Measurements from ENCODE around the gene GSTT2B. TPM values are rescaled to one million over a fixed set of nuclear protein-coding genes. Genes with fewer than 3 reads are reported as not detected.
A peak's percentile ranks its signal among the peaks of the same experiment; 100 is the strongest.
"Not testable (repeated sequence)": the region's sequence is repeated elsewhere in the genome, so short reads cannot be mapped to it uniquely, and the experiment has no call there.

Gene GSTT2B
- total RNA-seq, 1 donor from 2014 or later, result 2.1 TPM

DNA sequence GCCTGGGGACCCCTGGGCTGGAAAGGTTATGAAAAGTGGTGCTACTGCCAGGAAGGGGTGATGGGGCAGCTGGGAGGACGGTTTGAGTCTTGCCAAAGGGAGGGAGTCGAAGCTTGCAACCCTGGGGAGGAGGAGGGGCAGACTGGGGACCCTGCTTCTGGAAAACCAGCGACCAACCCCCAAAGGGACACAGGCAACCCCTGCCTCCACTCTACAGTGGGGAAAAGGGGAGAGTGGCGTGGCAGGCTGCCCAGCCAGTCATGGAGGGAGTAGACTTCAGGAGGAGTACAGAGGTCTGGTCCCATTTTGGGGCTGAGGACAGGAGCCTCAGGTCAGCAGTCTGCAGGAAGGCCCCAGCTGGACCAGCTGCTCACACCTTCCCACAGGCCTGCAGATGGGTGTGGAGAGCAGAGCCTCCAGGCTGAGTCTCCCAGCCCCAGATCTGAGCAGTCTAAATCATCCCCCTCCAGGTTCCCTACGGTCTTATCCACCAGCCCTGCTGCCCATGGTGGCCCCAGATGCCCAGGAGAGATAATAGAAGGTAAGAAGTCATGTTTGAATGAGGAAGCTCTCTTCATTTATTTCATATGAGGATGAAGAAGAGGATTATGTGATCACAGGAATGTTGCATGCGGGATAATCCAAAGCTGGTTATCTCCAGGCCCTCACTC is 10.0 kb upstream of the GSTT2B start:
- no peak for TF ChIP-seq CTCF (conservative IDR thresholded peaks at IDR 0.05; ENCODE audit: low read depth, low read length)
- no peak for DNase-seq (ENCODE audit: low read depth)
- no peak overlapping the region for H3K4me3 ChIP-seq (ENCODE audit: low read depth, low read length)

DNA sequence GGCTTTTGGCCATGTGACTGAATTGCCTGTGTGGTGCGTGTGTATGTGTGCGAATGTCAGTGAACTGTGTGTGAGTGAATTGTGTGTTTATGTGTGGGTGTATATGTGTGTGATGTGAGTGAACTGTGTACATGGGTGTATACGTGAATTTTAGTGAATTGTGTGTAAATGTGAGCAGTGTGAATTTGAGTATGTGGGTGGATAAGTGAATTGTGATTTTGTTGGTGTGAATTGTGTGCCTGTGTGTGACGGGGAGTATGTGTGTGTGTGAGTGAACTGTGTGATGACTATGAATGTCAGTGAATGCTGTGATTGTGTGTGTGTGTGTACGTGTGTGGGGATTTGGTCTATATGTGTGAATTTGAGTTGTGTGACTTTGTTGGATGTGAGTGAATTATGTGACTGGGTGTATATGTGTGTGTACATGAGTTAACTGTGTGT is 9.2 kb upstream of the GSTT2B start:
- no peak overlapping the region for H3K4me3 ChIP-seq (ENCODE audit: low read depth, low read length)
- TF ChIP-seq CTCF (conservative IDR thresholded peaks at IDR 0.05; ENCODE audit: low read depth, low read length), result no peak
- no peak for DNase-seq (ENCODE audit: low read depth)

GRCh38 chr22:23969071-23969470 is 8.1 kb upstream of the GSTT2B start:
- H3K4me3 ChIP-seq (ENCODE audit: low read depth, low read length), result no peak overlapping the region
- TF ChIP-seq CTCF (conservative IDR thresholded peaks at IDR 0.05; ENCODE audit: low read depth, low read length), result no peak
- DNase-seq (ENCODE audit: low read depth), result no peak

DNA sequence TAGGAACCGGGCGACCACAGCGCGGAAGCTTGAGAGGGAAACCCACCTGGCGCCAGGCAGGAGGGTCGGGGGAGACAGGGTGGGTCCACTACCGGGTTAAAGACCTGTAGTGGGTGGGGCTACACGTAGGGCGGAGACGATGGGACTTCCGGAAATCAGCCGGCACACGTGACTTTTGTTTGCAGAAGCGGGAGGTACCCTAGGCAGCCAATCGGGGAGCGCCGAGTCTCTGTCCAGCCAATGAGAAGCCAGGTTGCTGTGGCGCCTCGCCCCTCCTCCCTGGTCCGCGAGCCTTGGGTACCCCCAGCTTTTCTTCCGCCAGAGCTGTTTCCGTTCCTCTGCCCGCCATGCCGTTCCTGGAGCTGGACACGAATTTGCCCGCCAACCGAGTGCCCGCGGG is 5.6 kb upstream of the GSTT2B start, which contains the start of gene DDTL:
Gene DDTL (plus strand): TSS at position 321 of the 400 bp plus-strand sequence. CDS start 27 bp downstream, at position 348.
- DNase-seq (ENCODE audit: low read depth); H3K4me3 ChIP-seq (ENCODE audit: low read depth, low read length): not testable (repeated sequence)

DNA sequence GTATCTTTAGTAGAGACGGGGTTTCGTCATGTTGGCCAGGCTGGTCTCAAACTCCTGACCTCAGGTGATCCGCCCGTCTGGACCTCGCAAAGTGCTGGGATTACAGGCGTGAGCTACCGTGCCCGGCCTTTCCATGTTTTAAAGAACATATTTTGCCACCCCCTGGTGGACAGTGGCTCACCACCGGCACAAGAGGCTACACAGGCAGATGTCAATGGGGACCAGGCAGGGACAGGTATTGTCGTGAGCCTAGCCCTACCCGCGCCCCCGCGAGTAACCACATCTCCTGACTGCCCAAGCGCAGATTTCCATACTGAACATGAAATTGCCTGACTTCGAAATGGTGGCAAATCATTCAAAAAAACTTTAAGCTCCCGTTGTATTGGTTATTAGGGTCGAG is 5.1 kb upstream of the GSTT2B start:
- H3K4me3 ChIP-seq (ENCODE audit: low read depth, low read length); DNase-seq (ENCODE audit: low read depth): not testable (repeated sequence)

GRCh38 chr22:23956301-23956900 is 4.6 kb downstream of the GSTT2B start:
- peak; percentile 64 for TF ChIP-seq CTCF (conservative IDR thresholded peaks at IDR 0.05; ENCODE audit: low read depth, low read length)
- not testable (repeated sequence) for DNase-seq (ENCODE audit: low read depth); H3K4me3 ChIP-seq (ENCODE audit: low read depth, low read length)

- DNase-seq (ENCODE audit: low read depth); H3K4me3 ChIP-seq (ENCODE audit: low read depth, low read length): not testable (repeated sequence)
Measured at GRCh38 chr22:23955886-23956285, 5.1 kb downstream of the GSTT2B start.

DNA sequence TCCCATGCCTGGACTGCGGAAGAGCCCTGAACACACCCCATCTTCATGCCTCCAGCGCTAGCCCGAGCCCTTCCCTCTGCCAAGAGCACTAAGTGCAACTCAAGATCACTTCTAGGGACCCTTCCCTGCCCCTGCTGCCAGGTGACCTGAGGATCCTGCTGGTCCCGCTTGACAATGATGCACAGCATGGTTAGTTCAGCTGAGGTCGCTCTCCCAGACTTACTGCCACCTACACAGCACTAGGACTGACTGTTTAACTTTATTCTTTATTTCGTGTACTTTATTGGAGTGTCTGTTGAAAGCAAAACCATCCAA is 6.0 kb downstream of the GSTT2B start:
- not testable (repeated sequence) for H3K4me3 ChIP-seq (ENCODE audit: low read depth, low read length); DNase-seq (ENCODE audit: low read depth)

DNA sequence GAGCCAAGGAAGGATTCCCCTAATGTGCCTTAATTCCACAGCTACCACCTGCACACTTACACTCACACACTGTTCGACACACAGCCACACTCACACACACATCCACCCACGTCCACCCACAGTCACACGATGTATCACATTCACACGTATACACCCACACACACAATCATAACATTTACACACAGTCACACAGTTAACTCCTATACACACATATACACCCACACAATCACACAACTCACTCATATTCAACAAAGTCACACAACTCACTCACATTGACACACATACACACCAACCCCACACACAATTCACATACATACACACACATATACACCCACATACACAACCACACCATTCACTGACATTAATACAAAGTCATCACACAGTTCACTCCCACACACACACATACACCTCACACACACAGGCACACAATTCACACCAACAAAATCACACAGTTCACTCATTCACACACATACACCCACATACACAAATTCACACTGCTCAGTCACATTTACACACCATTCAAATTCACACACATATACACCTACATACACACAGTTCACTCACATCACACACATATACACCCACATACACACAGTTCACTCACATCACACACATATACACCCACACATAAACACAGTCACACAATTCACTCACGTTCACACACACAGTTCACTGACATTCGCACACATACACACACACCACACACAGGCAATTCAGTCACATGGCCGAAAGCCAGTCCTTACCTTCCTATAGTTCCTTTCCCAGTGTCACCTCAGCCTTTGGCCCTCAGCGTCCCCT is 6.6 kb downstream of the GSTT2B start:
- not testable (repeated sequence) for H3K4me3 ChIP-seq (ENCODE audit: low read depth, low read length); DNase-seq (ENCODE audit: low read depth)

- not testable (repeated sequence) for H3K4me3 ChIP-seq (ENCODE audit: low read depth, low read length); DNase-seq (ENCODE audit: low read depth)
Measured at GRCh38 chr22:23953485-23953884, 7.5 kb downstream of the GSTT2B start.

GRCh38 chr22:23952794-23953405 is 8.1 kb downstream of the GSTT2B start:
- not testable (repeated sequence) for DNase-seq (ENCODE audit: low read depth); H3K4me3 ChIP-seq (ENCODE audit: low read depth, low read length)

GRCh38 chr22:23951383-23951782 is 9.6 kb downstream of the GSTT2B start:
- not testable (repeated sequence) for H3K4me3 ChIP-seq (ENCODE audit: low read depth, low read length); DNase-seq (ENCODE audit: low read depth)

- not testable (repeated sequence) for DNase-seq (ENCODE audit: low read depth); H3K4me3 ChIP-seq (ENCODE audit: low read depth, low read length)
Measured at GRCh38 chr22:23949764-23950163, 11.2 kb downstream of the GSTT2B start.

All from epithelial cell of proximal tubule (primary cell).